Tibial nerve (tissue), 4 donors: ENCODE data around the gene CREB3L1. TPM values are rescaled to one million over a fixed set of nuclear protein-coding genes. Genes with fewer than 3 reads are reported as not detected.
A peak's percentile ranks its signal among the peaks of the same experiment; 100 is the strongest.

Experiments
- DNase-seq, 2 donors: peaks; one replicate each; pipeline ENCODE4 v3.0.0-alpha.2; 2019; ENCODE audit warnings: low spot score in 2 of 2
- H3K27ac ChIP-seq, 4 donors: fragments of 200-600 bp; sonication (generic) in 3 of 4; one replicate each; pipeline ENCODE4 v1.5.1; 2017 to 2019; ENCODE audit warnings: mild to moderate bottlenecking in 1 of 4
- H3K27me3 ChIP-seq, 2 donors: fragments of 200-600 bp; sonication (generic) in 1 of 2; one replicate each; pipeline versions ENCODE4 v1.5.1 to v1.6.0; 2017 to 2019
- H3K36me3 ChIP-seq, 3 donors: fragments of 200-600 bp; sonication (generic); one replicate each; pipeline ENCODE4 v1.5.1; 2018 to 2019
- H3K4me1 ChIP-seq, 4 donors: fragments of 200-600 bp; sonication (generic) in 3 of 4; one replicate each; pipeline ENCODE4 v1.5.1; 2017 to 2019
- H3K4me3 ChIP-seq, 4 donors: fragments of 200-600 bp; sonication (generic) in 3 of 4; one replicate each; pipeline ENCODE4 v1.5.1; 2017 to 2019; ENCODE audit warnings: mild to moderate bottlenecking in 1 of 4, moderate library complexity in 1 of 4
- H3K9me3 ChIP-seq, 4 donors: fragments of 200-600 bp; sonication (generic) in 3 of 4; one replicate each; pipeline ENCODE4 v1.5.1; 2017 to 2019
- EP300 ChIP-seq, 2 donors: sonication (generic); formaldehyde crosslinking; IDR thresholded peaks; one replicate each; pipeline ENCODE4 v1.6.1; 2017; ENCODE audit warnings: antibody characterized with exemption in 2 of 2, mild to moderate bottlenecking in 1 of 2
- POLR2A ChIP-seq, 2 donors: fragments of 450-650 bp; IDR thresholded peaks; one replicate each; pipeline ENCODE4 v1.6.1; 2017; ENCODE audit warnings: antibody characterized with exemption in 2 of 2, mild to moderate bottlenecking in 2 of 2, moderate library complexity in 2 of 2
- WGBS, 2 donors: methylation state at CpG; one replicate each; pipeline ENCODE4 v1.1.5; 2018; 5-methylcytosine and 5-hydroxymethylcytosine counted together
- total RNA-seq, 4 donors: library from RNA; depleted of rRNA; stranded (reverse); fragments of >200 nt; gene quantifications; one replicate each; pipeline ENCODE4 v1.1.0, GENCODE V29; 2016
- TF ChIP-seq, protein P1 (sequence below), 5 experiments: fragments of 200-600 bp in 3 of 5; fragments of 450-650 bp in 2 of 5; sonication (generic) in 3 of 5; IDR thresholded peaks; one replicate each; pipeline ENCODE4 v1.5.1; 2016 to 2019; ENCODE audit warnings: antibody characterized with exemption in 5 of 5, mild to moderate bottlenecking in 3 of 5, moderate library complexity in 2 of 5

Gene CREB3L1
- total RNA-seq, 4 donors from 2014 or later, result 2.0 to 6.9 (median 3.4) TPM

DNA sequence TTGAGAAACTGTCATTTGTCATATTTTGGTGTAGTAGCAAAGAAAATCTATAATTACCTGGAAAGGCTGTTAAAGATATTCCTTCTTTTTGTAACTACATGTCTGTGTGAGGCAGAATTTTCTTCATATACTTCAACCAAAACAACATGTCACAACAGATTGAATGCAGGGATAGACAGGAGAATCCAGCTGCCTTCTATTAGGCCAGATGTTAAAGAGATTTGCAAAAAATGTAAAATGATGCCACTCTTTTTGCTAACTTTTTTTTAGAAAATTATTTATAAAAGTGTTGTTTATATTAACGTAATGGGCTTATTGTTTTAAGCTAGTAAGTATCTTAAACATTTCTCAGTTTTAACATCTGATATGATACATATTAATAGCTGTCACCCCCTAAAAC is 82.5 kb downstream of the CREB3L1 start:
- Histone ChIP-seq H3K4me3 (no peak overlapping the region), H3K27me3 (no peaks in the 10 kb centered on the region), H3K4me1 (peaks cover 0 to 52% (median 28%) of the 10 kb centered on the region in 4 donors), H3K9me3 (no peaks in the 10 kb centered on the region), H3K36me3 (peaks cover 0 to 9% (median 0%) of the 10 kb centered on the region in 3 donors), H3K27ac (no peak overlapping the region)
- 59 to 64% methylated on average over 1 of the region's 1 CpG for WGBS, 2 donors
- TF ChIP-seq EP300 (IDR thresholded peaks at IDR 0.05), result no peak
- TF ChIP-seq, protein P1, sequence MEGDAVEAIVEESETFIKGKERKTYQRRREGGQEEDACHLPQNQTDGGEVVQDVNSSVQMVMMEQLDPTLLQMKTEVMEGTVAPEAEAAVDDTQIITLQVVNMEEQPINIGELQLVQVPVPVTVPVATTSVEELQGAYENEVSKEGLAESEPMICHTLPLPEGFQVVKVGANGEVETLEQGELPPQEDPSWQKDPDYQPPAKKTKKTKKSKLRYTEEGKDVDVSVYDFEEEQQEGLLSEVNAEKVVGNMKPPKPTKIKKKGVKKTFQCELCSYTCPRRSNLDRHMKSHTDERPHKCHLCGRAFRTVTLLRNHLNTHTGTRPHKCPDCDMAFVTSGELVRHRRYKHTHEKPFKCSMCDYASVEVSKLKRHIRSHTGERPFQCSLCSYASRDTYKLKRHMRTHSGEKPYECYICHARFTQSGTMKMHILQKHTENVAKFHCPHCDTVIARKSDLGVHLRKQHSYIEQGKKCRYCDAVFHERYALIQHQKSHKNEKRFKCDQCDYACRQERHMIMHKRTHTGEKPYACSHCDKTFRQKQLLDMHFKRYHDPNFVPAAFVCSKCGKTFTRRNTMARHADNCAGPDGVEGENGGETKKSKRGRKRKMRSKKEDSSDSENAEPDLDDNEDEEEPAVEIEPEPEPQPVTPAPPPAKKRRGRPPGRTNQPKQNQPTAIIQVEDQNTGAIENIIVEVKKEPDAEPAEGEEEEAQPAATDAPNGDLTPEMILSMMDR (IDR thresholded peaks at IDR 0.05), result no peak
- TF ChIP-seq POLR2A (IDR thresholded peaks at IDR 0.05), result no peak
- DNase-seq, result no peak

DNA sequence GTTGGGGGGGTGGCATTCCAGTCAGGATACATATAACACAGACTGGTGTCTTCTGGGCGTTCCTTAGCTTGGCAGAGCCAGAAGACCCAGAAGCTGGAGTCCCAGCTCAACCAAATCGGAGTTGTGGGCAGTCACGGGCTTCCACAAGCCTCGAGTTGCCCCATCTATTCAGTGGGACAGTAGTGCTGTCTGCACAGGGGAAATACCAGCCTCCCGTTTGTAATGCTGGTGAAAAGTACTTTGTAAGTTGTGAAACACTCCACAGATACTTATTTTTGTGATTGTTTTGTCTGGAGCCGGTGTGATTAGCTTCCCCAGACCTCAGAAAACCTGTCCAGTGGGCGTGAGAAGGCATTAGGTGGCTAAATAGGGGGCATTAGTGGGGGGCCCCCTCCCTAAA is 83.4 kb downstream of the CREB3L1 start:
- Histone ChIP-seq H3K27ac (peak overlapping the region; percentile 17 to 84 (median 77)), H3K27me3 (no peaks in the 10 kb centered on the region), H3K36me3 (peaks cover 0 to 9% (median 0%) of the 10 kb centered on the region in 3 donors), H3K4me3 (peak overlapping the region in 3 of 4 donors; percentile 15 to 37 (median 31)), H3K9me3 (no peaks in the 10 kb centered on the region), H3K4me1 (peaks cover 0 to 52% (median 28%) of the 10 kb centered on the region in 4 donors)
- 43 to 53% methylated on average over 7 of the region's 7 CpGs for WGBS, 2 donors
- DNase-seq, result no peak
- no peak for TF ChIP-seq POLR2A (IDR thresholded peaks at IDR 0.05)
- TF ChIP-seq, protein P1 (IDR thresholded peaks at IDR 0.05), result no peak
- TF ChIP-seq EP300 (IDR thresholded peaks at IDR 0.05), result no peak

DNA sequence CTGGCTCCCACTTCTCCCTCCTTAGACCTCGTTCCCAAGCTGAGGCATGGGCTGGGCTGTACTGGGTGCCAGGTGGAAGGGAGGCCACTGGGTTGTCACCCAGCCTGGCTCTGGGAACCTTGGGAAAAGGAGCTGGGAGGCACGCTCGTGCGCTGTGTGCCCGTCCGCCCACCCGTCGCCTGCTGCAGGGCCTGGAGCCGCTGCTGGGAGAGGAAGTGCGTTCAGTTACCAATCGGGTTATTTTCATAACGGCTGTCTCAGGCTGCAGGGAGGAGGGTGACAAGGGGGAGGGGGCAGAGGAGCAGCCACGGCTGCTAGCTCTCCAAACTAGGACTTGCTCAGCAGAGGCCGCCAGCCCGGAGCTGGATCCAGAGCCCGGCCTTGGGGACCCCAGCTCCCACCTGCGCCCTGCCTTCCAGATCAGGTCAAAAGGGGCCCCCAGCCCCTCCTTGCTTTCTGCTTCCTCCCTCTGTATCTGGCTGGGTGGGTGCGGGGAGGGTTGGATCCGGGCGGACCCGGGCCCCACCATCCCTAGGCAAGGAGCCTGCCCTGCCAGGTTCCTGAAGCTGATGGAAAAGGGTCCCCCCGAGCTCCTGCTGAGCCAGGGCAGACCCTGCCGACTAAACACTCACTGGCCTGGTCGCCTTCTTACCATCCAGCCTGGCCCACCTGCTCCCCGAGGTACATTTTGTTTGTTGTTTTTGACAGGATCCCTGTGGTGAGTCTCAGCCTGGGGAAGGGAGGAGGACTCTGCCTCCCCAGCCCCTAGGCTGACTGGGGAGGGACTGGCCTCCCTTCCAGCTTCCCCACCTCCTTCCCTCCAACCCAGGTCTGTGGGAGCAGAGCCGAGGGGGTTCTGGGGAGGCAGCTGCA is 84.1 kb downstream of the CREB3L1 start:
- Histone ChIP-seq H3K27me3 (no peaks in the 10 kb centered on the region), H3K36me3 (peaks cover 0 to 3% (median 0%) of the 10 kb centered on the region in 3 donors), H3K4me3 (peak overlapping the region in 3 of 4 donors; percentile 15 to 37 (median 31)), H3K27ac (peak overlapping the region; percentile 17 to 84 (median 77)), H3K4me1 (peaks cover 0 to 55% (median 28%) of the 10 kb centered on the region in 4 donors), H3K9me3 (no peaks in the 10 kb centered on the region)
- WGBS, 2 donors, result 20 to 21% methylated on average over 16 to 26 of the region's 26 CpGs
- TF ChIP-seq EP300 (IDR thresholded peaks at IDR 0.05) (peak in 1 of 2 donors; percentile 12), POLR2A (IDR thresholded peaks at IDR 0.05) (peak in 1 of 2 donors; percentile 19)
- TF ChIP-seq, protein P1 (IDR thresholded peaks at IDR 0.05), result no peak
- no peak for DNase-seq

DNA sequence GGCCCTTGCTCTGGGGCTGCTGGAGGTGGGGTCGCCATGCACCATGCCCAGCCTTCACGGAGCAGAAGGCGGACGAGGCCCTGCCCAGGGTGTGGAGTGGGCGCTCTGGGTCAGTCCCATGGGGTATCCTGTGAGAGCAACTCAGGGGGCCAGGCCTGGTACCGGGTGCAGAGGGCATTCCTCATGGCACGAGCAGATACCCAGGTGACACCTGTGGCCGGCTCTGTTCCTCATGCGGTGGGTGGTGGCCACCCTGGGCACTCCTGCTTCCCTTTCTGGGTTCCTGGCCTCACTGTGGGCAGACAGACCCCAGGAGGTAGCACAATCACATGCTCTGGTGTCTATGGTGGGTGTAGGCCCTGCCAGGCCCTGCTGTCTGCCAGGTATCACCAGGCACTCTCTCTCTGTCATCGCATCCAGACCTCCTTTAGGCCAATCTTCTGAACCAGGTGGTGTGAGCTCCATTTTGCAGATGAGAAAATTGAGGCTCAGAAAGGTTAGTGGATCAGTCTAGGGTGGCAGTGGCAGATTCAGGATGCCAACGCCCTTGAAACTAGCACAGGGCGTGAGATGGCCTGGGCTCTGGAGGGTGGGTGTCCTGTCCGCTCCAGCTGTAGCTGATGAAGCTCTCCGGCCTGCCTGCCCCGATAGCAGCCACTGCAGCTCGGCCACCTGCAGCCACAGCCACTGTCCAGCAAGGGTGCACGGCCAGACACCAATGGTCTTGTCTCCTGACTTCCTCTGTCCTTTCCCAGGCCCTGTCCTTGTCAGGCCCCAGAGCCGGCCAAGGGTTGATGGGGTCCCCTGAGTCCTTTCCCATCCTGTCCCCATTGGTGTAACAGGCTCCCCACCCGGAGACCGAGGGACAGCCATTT is 84.9 kb downstream of the CREB3L1 start:
- WGBS, 2 donors, result 71 to 84% methylated on average over 12 to 18 of the region's 20 CpGs
- no peak for DNase-seq
- H3K27ac ChIP-seq, result peak overlapping the region in 3 of 4 donors; percentile 66 to 84 (median 83)
- no peaks in the 10 kb centered on the region for H3K36me3 ChIP-seq
- peak overlapping the region in 1 of 4 donors; percentile 37 for H3K4me3 ChIP-seq
- H3K27me3 ChIP-seq, result no peaks in the 10 kb centered on the region
- H3K4me1 ChIP-seq, result peaks cover 0 to 57% (median 33%) of the 10 kb centered on the region in 4 donors
- H3K9me3 ChIP-seq, result no peaks in the 10 kb centered on the region
- TF ChIP-seq POLR2A (IDR thresholded peaks at IDR 0.05) (no peak), EP300 (IDR thresholded peaks at IDR 0.05) (no peak)
- TF ChIP-seq, protein P1 (IDR thresholded peaks at IDR 0.05), result no peak
